CD4-positive, alpha-beta T cell treated with Interleukin-6 at 100 ng/mL for 8 hours (primary cell): Measurements from ENCODE around the gene CBX2.

ENCODE experiments used
- DNase-seq: peaks from one replicate; pipeline ENCODE4 v3.0.0-alpha.2; 2020; ENCODE audit warnings: mixed read lengths, low spot score

The CBX2 gene

GRCh38 chr17:79829457-79829856 is 51.5 kb downstream of the CBX2 start:
- DNase-seq: no peak

- DNase-seq: no peak
Observed at GRCh38 chr17:79830303-79830702, 52.4 kb downstream of the CBX2 start.

GRCh38 chr17:79830763-79831264 is 52.9 kb downstream of the CBX2 start:
- DNase-seq: no peak

GRCh38 chr17:79831265-79832217 is 53.6 kb downstream of the CBX2 start:
- DNase-seq: no peak

- no peak for DNase-seq
Observed at GRCh38 chr17:79832218-79833109, 54.5 kb downstream of the CBX2 start.

GRCh38 chr17:79833110-79833450 is 55.1 kb downstream of the CBX2 start:
- no peak for DNase-seq

DNA sequence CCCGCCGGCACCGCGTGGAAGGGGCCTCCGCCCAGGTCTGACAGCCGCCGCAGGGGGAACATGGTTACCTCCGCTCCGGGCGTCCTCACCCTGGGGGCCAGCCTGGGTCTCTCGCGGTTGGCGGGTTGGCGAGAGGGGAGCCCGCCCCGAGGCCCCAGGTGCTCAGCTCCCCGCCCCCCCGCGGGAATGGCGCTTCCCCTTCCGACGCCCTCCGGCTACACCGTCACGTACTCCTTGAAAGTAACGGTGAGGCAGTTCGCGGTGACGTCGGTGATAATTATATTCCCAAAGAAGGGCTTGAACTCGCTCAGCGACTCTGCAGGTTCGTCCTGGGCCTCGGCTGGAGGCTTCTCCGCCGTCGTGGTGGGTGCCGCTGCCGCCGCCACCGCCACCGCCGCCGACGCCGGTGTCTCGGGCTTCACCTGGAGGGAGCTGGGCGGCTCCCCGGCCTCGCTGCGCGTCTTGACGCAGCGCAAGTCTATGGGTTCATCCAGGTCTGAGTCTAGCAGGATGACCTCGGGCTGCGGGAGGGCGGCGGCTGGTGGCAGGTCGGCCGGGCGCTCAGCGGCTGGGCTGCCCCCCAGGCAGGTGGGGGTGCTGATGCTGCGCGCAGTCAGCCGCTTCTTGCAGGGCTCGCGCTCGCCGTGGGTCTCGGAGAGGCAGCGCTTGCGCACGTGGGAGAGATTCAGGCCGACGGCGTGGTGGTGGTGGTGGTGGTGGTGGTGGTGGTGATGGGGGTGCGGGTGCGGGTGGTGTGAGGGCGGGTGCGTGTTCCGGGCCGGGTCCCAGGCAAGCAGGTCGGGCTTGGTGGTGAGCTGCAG is 56.0 kb downstream of the CBX2 start:
- no peak for DNase-seq

GRCh38 chr17:79834565-79835469 is 56.9 kb downstream of the CBX2 start:
- no peak for DNase-seq

GRCh38 chr17:79835470-79835899 is 57.5 kb downstream of the CBX2 start:
- DNase-seq: no peak

DNA sequence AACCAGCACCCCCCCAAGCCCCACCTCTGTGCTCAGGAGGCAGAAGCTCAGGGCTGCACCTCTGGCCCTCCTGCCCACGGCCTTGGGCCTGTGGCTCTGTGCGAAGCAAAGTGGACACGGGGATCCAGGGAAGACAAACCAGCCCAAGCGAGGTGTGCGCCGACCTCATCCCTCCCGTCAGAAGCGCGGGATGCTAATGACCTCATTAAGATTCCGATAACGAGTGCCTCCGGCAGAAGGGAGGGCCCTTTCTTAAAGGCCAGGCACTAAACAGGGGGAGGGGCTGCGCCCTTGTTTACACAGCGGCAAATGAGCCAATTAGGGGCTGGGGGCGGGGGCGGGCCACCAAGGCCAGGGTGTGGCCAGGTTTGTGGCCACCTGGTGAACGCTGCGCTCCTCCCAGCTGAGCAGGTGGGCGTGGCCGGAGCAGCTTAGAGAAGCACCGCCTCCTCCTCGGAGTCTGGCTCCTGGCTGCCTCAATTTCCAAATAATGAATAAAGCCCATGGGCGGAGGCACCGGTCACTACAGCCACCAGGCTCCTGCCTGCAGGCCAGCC is 58.1 kb downstream of the CBX2 start:
- DNase-seq: no peak

DNA sequence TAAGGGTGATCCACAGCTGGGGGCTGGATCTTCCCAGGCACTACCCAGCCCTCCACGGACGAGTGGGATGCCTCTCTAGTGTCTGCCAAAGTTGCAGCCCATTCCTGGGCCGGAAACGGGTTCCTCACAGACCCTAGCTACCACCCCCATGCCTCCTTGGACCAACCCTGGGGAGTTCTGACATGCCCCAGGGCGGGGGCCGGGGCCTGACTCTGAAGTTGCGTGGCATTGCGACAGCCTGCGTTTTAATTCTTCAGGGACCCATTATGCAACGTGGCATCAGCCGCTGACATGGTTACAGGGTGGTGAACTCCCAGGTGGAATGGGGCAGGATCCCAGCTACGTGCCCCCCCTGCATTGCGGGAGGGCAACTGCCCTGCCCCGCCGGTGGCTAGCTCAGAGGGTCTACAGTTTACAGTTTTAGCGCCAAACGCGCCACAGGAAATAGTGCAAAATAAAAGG is 58.6 kb downstream of the CBX2 start:
- DNase-seq: no peak

DNA sequence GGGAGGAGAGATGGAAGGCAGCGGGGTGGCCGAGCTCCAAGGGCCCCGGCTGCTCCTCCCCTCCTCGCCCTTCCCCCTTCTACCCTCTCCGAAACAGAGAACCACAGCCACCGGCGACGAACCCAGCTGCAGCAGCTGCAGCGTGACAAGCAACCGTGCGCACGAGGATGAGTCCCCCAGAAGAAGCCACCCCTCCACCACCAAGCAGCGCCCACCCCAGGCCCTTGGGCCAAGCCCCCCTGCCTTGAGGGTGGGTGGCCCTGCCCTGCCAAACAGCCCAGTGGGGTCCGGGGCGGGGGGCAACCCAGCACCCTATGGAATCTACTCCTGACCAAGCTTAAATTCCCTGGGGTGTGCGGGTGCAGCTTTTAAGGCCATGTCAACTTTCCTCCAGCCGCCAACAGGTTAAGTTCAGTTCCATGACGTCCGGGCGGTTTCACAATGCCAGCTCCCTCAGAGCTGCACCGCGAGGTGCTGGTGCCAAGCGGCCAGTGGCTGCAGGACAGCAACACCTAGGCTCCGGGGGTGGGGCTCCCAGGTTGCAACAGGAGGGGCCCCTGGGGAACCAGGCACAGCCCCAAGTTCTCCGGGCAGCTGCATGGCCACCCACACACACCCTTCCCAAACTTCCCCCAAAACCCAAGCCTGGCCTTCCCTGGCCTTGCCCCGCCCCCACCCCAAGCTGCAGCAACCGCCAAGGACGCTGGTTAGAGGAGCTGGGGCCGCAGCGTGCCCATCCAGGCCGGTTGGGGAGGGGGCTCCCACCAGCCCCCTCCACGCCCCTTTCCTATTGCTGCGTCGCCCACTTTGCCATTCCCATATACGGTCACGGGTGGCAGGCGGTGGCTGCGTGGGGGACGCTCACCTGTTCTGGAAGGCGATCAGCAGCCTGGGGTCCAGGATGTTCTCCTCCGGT is 59.3 kb downstream of the CBX2 start:
- DNase-seq: no peak
